ENCODE results near the gene BCAR3.

DNA sequence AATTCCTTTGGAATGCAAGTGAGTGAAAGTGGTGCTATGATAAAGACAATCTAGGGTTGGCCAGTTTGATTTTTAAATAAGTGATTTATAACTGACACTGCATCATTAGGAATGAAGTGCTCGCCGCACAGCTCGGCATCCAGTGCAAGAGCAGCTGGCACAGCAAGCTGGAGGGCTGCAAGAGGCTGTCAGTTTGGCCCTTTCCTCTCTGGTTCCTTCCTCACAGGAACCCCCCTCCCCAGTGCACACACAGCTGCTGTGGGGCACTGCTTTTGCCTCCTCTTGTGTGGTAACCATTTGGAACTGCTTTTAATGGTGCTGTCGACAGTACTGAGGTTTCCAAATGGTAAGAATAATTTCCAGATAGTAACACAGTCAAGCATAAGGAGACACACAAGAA, 10.4 kb upstream of the BCAR3 start:
- TF ChIP-seq POLR2AphosphoS5 (IDR thresholded peaks at IDR 0.05; ENCODE audit: low read depth, low read length) (no peak), POLR2A (IDR thresholded peaks at IDR 0.05; ENCODE audit: low read depth, low read length) (no peak)

Measured in GM12892 (cell line).